GM23248 (cell line): ENCODE measurements around the gene PTPRD. TPM values are rescaled to one million over a fixed set of nuclear protein-coding genes. Genes with fewer than 3 reads are reported as not detected.

Experiments
- DNase-seq: peaks from one replicate; pipeline ENCODE4 v3.0.0-alpha.2; 2015
- H2AFZ ChIP-seq: fragments of 200-600 bp; sonication (generic); 2 replicates; pipeline ENCODE4 v1.6.1; 2016; ENCODE audit warnings: antibody characterized with exemption
- H3F3A ChIP-seq: fragments of 200-600 bp; sonication (generic); 2 replicates; pipeline ENCODE4 v1.6.1; 2016; ENCODE audit warnings: mild to moderate bottlenecking, antibody characterized with exemption, mixed run types; ENCODE audit not compliant: insufficient read depth
- H3K27ac ChIP-seq: fragments of 200-600 bp; sonication (generic); 2 replicates; pipeline ENCODE4 v1.5.1; 2016; ENCODE audit warnings: mild to moderate bottlenecking
- H3K27me3 ChIP-seq: fragments of 200-600 bp; sonication (generic); replicated peaks from 2 replicates; pipeline ENCODE4 v1.6.1; 2016; ENCODE audit warnings: mild to moderate bottlenecking; ENCODE audit not compliant: insufficient read depth
- H3K36me3 ChIP-seq: fragments of 200-600 bp; sonication (generic); 2 replicates; pipeline ENCODE4 v1.6.1; 2016; ENCODE audit warnings: low read depth, mild to moderate bottlenecking
- H3K4me1 ChIP-seq: fragments of 200-600 bp; sonication (generic); 2 replicates; pipeline ENCODE4 v1.6.1; 2016; ENCODE audit warnings: mild to moderate bottlenecking; ENCODE audit not compliant: insufficient read depth
- H3K4me2 ChIP-seq: fragments of 200-600 bp; sonication (generic); one replicate; pipeline ENCODE4 v1.6.1; 2016; ENCODE audit warnings: mild to moderate bottlenecking; ENCODE audit not compliant: unreplicated experiment
- H3K4me3 ChIP-seq: fragments of 200-600 bp; sonication (generic); 2 replicates; pipeline ENCODE4 v1.5.1; 2016; ENCODE audit warnings: mild to moderate bottlenecking
- H3K79me2 ChIP-seq: fragments of 200-600 bp; sonication (generic); 2 replicates; pipeline ENCODE4 v1.6.1; 2016; ENCODE audit warnings: mild to moderate bottlenecking; ENCODE audit not compliant: insufficient read depth
- H3K9ac ChIP-seq: fragments of 200-600 bp; sonication (generic); 2 replicates; pipeline ENCODE4 v1.6.1; 2016; ENCODE audit warnings: mild to moderate bottlenecking
- H3K9me2 ChIP-seq: fragments of 200-600 bp; sonication (generic); 2 replicates; pipeline ENCODE4 v1.6.1; 2016; ENCODE audit warnings: mixed run types, mild to moderate bottlenecking, moderate library complexity; ENCODE audit not compliant: insufficient read depth
- H3K9me3 ChIP-seq: fragments of 200-600 bp; sonication (generic); one replicate; pipeline ENCODE4 v1.6.1; 2017; ENCODE audit warnings: low read depth
- H4K20me1 ChIP-seq: fragments of 200-600 bp; sonication (generic); 2 replicates; pipeline ENCODE4 v1.6.0; 2016; ENCODE audit not compliant: insufficient read depth
- EZH2 ChIP-seq: fragments of 200-600 bp; sonication (generic); IDR thresholded peaks from 2 replicates; pipeline ENCODE4 v1.6.1; 2018; ENCODE audit warnings: antibody characterized with exemption, mild to moderate bottlenecking; ENCODE audit not compliant: insufficient read depth, poor library complexity, severe bottlenecking
- EZH2phosphoT487 ChIP-seq: fragments of 200-600 bp; sonication (generic); IDR thresholded peaks from 2 replicates; pipeline ENCODE4 v1.6.1; 2018; ENCODE audit warnings: antibody characterized with exemption, moderate library complexity, mild to moderate bottlenecking, low read depth; ENCODE audit not compliant: insufficient read depth
- WGBS, 2 experiments: methylation state at CpG; one replicate each; pipeline ENCODE4 v1.1.6; 2015 to 2017; ENCODE audit warnings: low lambda C conversion rate in 2 of 2, low coverage in 1 of 2; ENCODE audit errors: missing lambda C conversion rate in 2 of 2; 5-methylcytosine and 5-hydroxymethylcytosine counted together
- in situ Hi-C: fragments of 300-500 bp; cut with MboI; formaldehyde crosslinking; loops from 2 replicates; pipeline ENCODE4 v1.15.0; 2020
- polyA plus RNA-seq: library from polyadenylated mRNA; unstranded; fragments of >200 nt; fragmentation: Nextera tagmentation; extraction: Ambion mirVana; gene quantifications from 2 replicates; pipeline ENCODE4 v1.2.1, GENCODE V29; 2016
- total RNA-seq: library from RNA; depleted of rRNA; stranded (reverse); fragments of >200 nt; shearing (Covaris generic); gene quantifications from 2 replicates; pipeline ENCODE4 v1.2.3, GENCODE V29; 2014

Gene PTPRD
- total and polyA plus RNA-seq, 2 experiments from 2014 or later: 0.05 TPM; not detected in 1

DNA sequence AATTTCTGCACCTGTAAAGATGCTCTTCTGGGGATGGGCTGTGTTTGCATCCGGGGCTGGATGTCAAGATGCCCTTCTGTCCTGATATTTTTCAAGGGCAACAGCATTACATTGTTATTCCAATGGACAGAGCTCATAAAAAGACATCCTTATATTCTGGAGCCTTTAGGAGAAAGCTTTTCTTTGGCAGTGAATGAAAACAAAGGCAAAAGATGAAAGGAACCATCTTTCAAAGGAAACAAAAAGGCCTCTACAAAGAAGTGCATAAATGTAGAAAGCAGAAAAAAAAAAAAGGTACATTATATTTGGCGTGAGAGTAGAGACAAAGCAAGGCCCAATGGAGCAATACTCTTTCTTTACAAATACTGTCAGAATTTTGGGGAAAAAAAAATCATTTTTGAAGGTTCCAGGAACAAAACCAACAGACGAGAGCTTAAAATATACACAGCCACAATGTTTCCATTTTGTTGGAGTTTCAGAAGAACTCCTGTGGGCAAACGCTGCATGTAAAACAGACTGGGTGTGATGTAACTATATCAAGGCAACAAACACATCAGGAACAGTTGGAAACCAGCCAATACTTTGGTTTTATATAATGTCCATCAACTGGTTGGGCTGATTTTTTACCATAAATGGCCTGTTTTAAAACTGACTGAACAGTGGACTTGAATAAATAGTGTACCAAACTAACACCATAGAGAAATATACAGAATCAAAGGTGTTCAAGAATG, 1927.7 kb downstream of the PTPRD start:
- WGBS, 2 experiments: 16 to 17% methylated on average over 4 of the region's 4 CpGs
- TF ChIP-seq EZH2phosphoT487 (no peak), EZH2 (no peak)
- in situ Hi-C loops: no loop called here

DNA sequence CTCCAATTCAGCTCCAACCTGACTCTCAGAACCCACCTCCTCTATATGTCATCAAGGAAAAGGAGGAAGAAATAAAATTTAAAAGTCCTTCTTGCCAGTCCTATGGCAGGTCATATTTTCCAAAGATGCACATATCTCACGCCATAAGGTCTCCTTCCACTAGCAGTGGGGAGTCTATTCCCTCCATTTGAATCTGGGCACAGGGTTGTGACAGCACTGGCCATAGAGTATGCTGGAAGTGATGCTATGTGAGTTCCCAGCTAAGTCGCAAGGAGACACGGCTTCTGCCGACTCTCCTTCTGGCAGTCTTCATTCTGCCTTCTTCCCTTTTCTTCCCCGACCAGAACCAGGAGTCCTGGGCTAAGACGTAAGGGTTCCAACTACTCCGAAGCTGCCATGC, 1929.3 kb downstream of the PTPRD start:
- Histone ChIP-seq H3K9me3 (no peaks in the 10 kb centered on the region), H3K9me2 (no peaks in the 10 kb centered on the region), H3K27ac (no peak overlapping the region), H3K36me3 (no peaks in the 10 kb centered on the region), H3K4me3 (no peak overlapping the region), H4K20me1 (no peaks in the 10 kb centered on the region), H3K4me1 (no peaks in the 10 kb centered on the region), H3K79me2 (no peaks in the 10 kb centered on the region), H3K9ac (no peak overlapping the region), H3K4me2 (no peak overlapping the region), H3K27me3 (no peaks in the 10 kb centered on the region), H3F3A (no peaks in the 10 kb centered on the region), H2AFZ (no peak overlapping the region)
- 24% methylated on average over 7 of the region's 7 CpGs for whole genome bisulfite sequencing, 2 experiments
- no peak for DNase-seq
- TF ChIP-seq EZH2: no peak
- TF ChIP-seq EZH2phosphoT487: no peak
- in situ Hi-C loops: no loop called here

More for the DNA sequence above, 1927.7 kb downstream of the PTPRD start:
- no peak for DNase-seq
- Histone ChIP-seq H3K4me2 (no peak overlapping the region), H3K9me2 (no peaks in the 10 kb centered on the region), H3K27me3 (no peaks in the 10 kb centered on the region), H2AFZ (no peak overlapping the region), H3K36me3 (no peaks in the 10 kb centered on the region), H4K20me1 (no peaks in the 10 kb centered on the region), H3F3A (no peaks in the 10 kb centered on the region), H3K9ac (no peak overlapping the region), H3K4me1 (no peaks in the 10 kb centered on the region), H3K9me3 (no peaks in the 10 kb centered on the region), H3K79me2 (no peaks in the 10 kb centered on the region), H3K27ac (no peak overlapping the region), H3K4me3 (no peak overlapping the region)

DNA sequence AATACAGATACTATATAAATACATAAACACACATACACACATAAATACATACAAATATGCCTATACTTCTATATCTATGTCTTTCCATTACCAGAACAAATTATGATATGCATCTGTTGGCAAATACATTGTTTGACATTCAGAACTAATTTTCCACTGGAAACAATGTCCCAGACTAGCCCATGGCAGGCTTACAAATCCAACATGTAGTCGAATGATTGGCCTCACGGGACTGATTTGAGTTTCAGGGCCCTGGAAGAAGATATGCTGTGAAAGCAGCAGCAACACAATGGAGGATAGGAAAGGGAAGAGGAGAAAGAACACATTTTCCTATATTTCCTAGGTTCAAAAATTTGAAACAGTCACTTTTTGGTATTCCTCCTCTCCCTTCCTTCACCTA, 1932.1 kb downstream of the PTPRD start:
- TF ChIP-seq EZH2: no peak
- H3K4me3 ChIP-seq: no peak overlapping the region
- WGBS, 2 experiments: 5% methylated on average over 2 of the region's 2 CpGs
- no peak overlapping the region for H2AFZ ChIP-seq
- no peak overlapping the region for H3K27ac ChIP-seq
- no peak overlapping the region for H3K4me2 ChIP-seq
- no peak for DNase-seq
- H3K9ac ChIP-seq: no peak overlapping the region
- no peaks in the 10 kb centered on the region for H3F3A ChIP-seq
- H3K9me2 ChIP-seq: no peaks in the 10 kb centered on the region
- no peaks in the 10 kb centered on the region for H3K9me3 ChIP-seq
- H3K79me2 ChIP-seq: no peaks in the 10 kb centered on the region
- no peaks in the 10 kb centered on the region for H3K27me3 ChIP-seq
- H3K36me3 ChIP-seq: no peaks in the 10 kb centered on the region
- H4K20me1 ChIP-seq: no peaks in the 10 kb centered on the region
- in situ Hi-C loops: no loop called here
- H3K4me1 ChIP-seq: no peaks in the 10 kb centered on the region

DNA sequence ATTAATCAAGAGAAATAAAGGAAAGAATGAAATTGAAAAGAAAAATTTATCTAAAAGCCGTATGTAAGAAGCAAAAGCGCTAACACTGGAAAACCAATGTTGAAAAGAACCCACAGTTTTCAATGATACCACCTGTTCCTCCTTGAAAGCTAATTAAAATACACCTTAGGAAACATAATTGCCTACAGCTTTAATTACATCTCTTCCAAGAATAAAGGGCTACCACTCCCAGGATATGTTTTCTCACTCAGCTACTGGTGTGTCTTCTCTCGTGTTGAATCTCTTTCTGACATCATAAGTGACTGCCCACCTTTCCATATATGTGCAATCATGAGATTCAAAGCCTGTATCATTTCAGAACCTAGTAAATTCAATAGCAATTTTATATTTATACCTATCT, 1932.6 kb downstream of the PTPRD start:
- Histone ChIP-seq H3K4me3 (no peak overlapping the region), H3K27ac (no peak overlapping the region), H2AFZ (no peak overlapping the region), H3K27me3 (no peaks in the 10 kb centered on the region), H3K79me2 (no peaks in the 10 kb centered on the region), H3K4me1 (no peaks in the 10 kb centered on the region), H3K4me2 (no peak overlapping the region), H3K36me3 (no peaks in the 10 kb centered on the region), H3F3A (no peaks in the 10 kb centered on the region), H4K20me1 (no peaks in the 10 kb centered on the region), H3K9me3 (no peaks in the 10 kb centered on the region), H3K9me2 (no peaks in the 10 kb centered on the region), H3K9ac (no peak overlapping the region)
- DNase-seq: no peak
- WGBS, 2 experiments: 16 to 24% methylated on average over 3 of the region's 3 CpGs
- in situ Hi-C loops: no loop called here
- TF ChIP-seq EZH2phosphoT487 (no peak), EZH2 (no peak)

DNA sequence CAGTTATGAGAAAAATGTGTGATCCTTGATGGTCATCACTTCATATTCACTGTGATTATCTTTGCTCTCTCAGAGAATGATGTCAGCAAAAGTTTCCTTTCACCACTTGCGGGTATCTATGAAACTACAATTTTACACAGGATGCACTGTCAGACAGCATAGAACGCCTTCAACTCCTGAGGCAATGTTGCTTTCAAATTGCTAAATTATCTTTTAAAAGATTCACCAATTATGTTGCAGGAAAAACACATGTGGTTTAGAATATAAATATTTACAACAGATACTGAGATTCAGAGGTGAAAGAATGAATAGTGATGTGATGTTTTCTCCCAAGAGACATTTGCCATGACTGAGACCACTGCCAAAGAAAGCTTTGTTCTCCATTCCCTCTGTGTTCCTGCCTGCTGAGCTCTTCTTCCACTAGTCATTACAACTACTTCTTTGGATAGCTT, 1933.4 kb downstream of the PTPRD start:
- H3K4me3 ChIP-seq: no peak overlapping the region
- H4K20me1 ChIP-seq: no peaks in the 10 kb centered on the region
- 20 to 25% methylated on average over 2 of the region's 2 CpGs for WGBS, 2 experiments
- H2AFZ ChIP-seq: no peak overlapping the region
- no peaks in the 10 kb centered on the region for H3K4me1 ChIP-seq
- H3K4me2 ChIP-seq: no peak overlapping the region
- H3F3A ChIP-seq: no peaks in the 10 kb centered on the region
- DNase-seq: no peak
- H3K27me3 ChIP-seq: no peaks in the 10 kb centered on the region
- H3K79me2 ChIP-seq: no peaks in the 10 kb centered on the region
- TF ChIP-seq EZH2 (no peak), EZH2phosphoT487 (no peak)
- H3K27ac ChIP-seq: no peak overlapping the region
- H3K9me2 ChIP-seq: no peaks in the 10 kb centered on the region
- H3K9ac ChIP-seq: no peak overlapping the region
- no peaks in the 10 kb centered on the region for H3K9me3 ChIP-seq
- H3K36me3 ChIP-seq: no peaks in the 10 kb centered on the region
- in situ Hi-C loops: no loop called here
